ENCODE results near the gene ZBTB42. TPM values are rescaled to one million over a fixed set of nuclear protein-coding genes. Genes with fewer than 3 reads are reported as not detected.

Gene ZBTB42
- polyA plus RNA-seq, 1 of the 3 experiments (the other 2 are of a cell fraction) = 3.1 TPM

- H4K20me1 ChIP-seq (ENCODE audit: insufficient read depth) = no peaks in the 10 kb centered on the region
- POLR2A ChIA-PET = no interaction called here
These were observed 2.5 kb downstream of the ZBTB42 start for GRCh38 chr14:104803280-104803911.

GRCh38 chr14:104803912-104804410, 3.1 kb downstream of the ZBTB42 start:
- Histone ChIP-seq H3K4me3 (ENCODE audit: low read depth in 2 of 2, low read length in 1 of 2) (no peak overlapping the region), H3K36me3 (replicated peaks in 1 of 2; ENCODE audit: control insufficient read depth in 1 of 2, insufficient read depth in 2 of 2, low read length in 1 of 2) (no peaks in the 10 kb centered on the region), H3K9me3 (no peaks in the 10 kb centered on the region), H3K4me1 (ENCODE audit: control insufficient read depth in 1 of 2, insufficient read depth in 2 of 2, low read depth in 1 of 2, low read length in 1 of 2) (peaks cover 23 to 31% of the 10 kb centered on the region in 2 experiments; a peak in 3 of 4 replicates), H3K9ac (no peak overlapping the region), H3K27me3 (ENCODE audit: insufficient read depth) (no peaks in the 10 kb centered on the region), H2AFZ (ENCODE audit: low read depth) (no peak overlapping the region), H3K27ac (ENCODE audit: low read depth in 2 of 2, low read length in 1 of 2) (no peak overlapping the region), H3K79me2 (ENCODE audit: insufficient read depth) (no peaks in the 10 kb centered on the region), H3K9me2 (no peaks in the 10 kb centered on the region), H3F3A (replicated peaks; ENCODE audit: insufficient read depth) (peaks cover 16% of the 10 kb centered on the region), H3K4me2 (no peak overlapping the region), H4K20me1 (ENCODE audit: insufficient read depth) (no peaks in the 10 kb centered on the region)
- CTCF ChIA-PET = interaction anchor here (1.1 to 2.1 kb wide), 2 partner anchors 22 to 35 kb away, joined by 3 to 10 read pairs; no protein-coding TSS in a partner anchor
- DNase-seq = peak; percentile 51
- 87% methylated on average over 8 of the region's 15 CpGs for WGBS (ENCODE audit: low lambda C conversion rate)
- POLR2A ChIA-PET = no interaction called here
- no peak for TF ChIP-seq RAD21 (IDR thresholded peaks at IDR 0.05; ENCODE audit: low read length)
- TF ChIP-seq SIN3A (IDR thresholded peaks at IDR 0.05; ENCODE audit: borderline replicate concordance, low read depth, low read length) = no peak
- no peak for TF ChIP-seq NFIC (IDR thresholded peaks at IDR 0.05; ENCODE audit: borderline replicate concordance)
- no peak for TF ChIP-seq CHD2 (IDR thresholded peaks at IDR 0.05; ENCODE audit: low read length, partially characterized antibody)
- TF ChIP-seq IRF3 (IDR thresholded peaks at IDR 0.05; ENCODE audit: low read depth, low read length) = no peak
- TF ChIP-seq FOXM1 (IDR thresholded peaks at IDR 0.05; ENCODE audit: low read depth) = no peak
- no peak for TF ChIP-seq NRF1 (IDR thresholded peaks at IDR 0.05; ENCODE audit: low read depth, low read length)
- no peak for TF ChIP-seq RXRA (IDR thresholded peaks at IDR 0.05; ENCODE audit: borderline replicate concordance, low read depth)

More at GRCh38 chr14:104803280-104803911, 2.5 kb downstream of the ZBTB42 start:
- Histone ChIP-seq H3K4me2 (no peak overlapping the region), H3K27me3 (ENCODE audit: insufficient read depth) (no peaks in the 10 kb centered on the region), H3K36me3 (replicated peaks in 1 of 2; ENCODE audit: control insufficient read depth in 1 of 2, insufficient read depth in 2 of 2, low read length in 1 of 2) (no peaks in the 10 kb centered on the region), H2AFZ (ENCODE audit: low read depth) (no peak overlapping the region), H3K9me2 (no peaks in the 10 kb centered on the region), H3K9me3 (no peaks in the 10 kb centered on the region), H3K4me3 (ENCODE audit: low read depth in 2 of 2, low read length in 1 of 2) (no peak overlapping the region), H3K79me2 (ENCODE audit: insufficient read depth) (no peaks in the 10 kb centered on the region), H3K27ac (ENCODE audit: low read depth in 2 of 2, low read length in 1 of 2) (no peak overlapping the region; a peak in 1 of 4 replicates), H3K4me1 (ENCODE audit: control insufficient read depth in 1 of 2, insufficient read depth in 2 of 2, low read depth in 1 of 2, low read length in 1 of 2) (peaks cover 23 to 31% of the 10 kb centered on the region in 2 experiments; a peak in 3 of 4 replicates), H3K9ac (no peak overlapping the region), H3F3A (replicated peaks; ENCODE audit: insufficient read depth) (peaks cover 21% of the 10 kb centered on the region)
- TF ChIP-seq TCF12 (IDR thresholded peaks at IDR 0.05) (peak; percentile 28; the same call in 1 of the 2 replicates), USF2 (IDR thresholded peaks at IDR 0.05; ENCODE audit: borderline replicate concordance, low read depth, low read length) (no peak), FOXJ3 (CRISPR knock-in tag; IDR thresholded peaks at IDR 0.05) (no peak), IRF3 (IDR thresholded peaks at IDR 0.05; ENCODE audit: low read depth, low read length) (no peak)
- WGBS (ENCODE audit: low lambda C conversion rate) = 84% methylated on average over 12 of the region's 19 CpGs
- no peak for DNase-seq
- CTCF ChIA-PET = interaction anchor here (1.1 to 2.1 kb wide), 2 partner anchors 23 to 35 kb away, joined by 3 to 10 read pairs; no protein-coding TSS in a partner anchor
